Thymus (tissue), 11 donors: ENCODE measurements around the gene NKAIN2. TPM values are rescaled to one million over a fixed set of nuclear protein-coding genes. Genes with fewer than 3 reads are reported as not detected.

Source experiments
- DNase-seq, 9 donors: peaks; one replicate each; pipeline ENCODE4 v3.0.0-alpha.2; 2013; ENCODE audit warnings: low spot score in 9 of 9, low read depth in 6 of 9, missing footprints in 1 of 9
- H3K27ac ChIP-seq, 2 donors: one replicate each; pipeline ENCODE4 v1.5.1; 2013; ENCODE audit warnings: control low read depth in 1 of 2, low read depth in 1 of 2, low read length in 1 of 2, mild to moderate bottlenecking in 1 of 2, moderate library complexity in 1 of 2
- H3K27me3 ChIP-seq, 2 donors: one replicate each; pipeline ENCODE4 v1.5.1; 2013; ENCODE audit warnings: low read length in 1 of 2; ENCODE audit not compliant: control insufficient read depth in 2 of 2, insufficient read depth in 1 of 2
- H3K36me3 ChIP-seq, 2 donors: one replicate each; pipeline ENCODE4 v1.5.1; 2013; ENCODE audit warnings: low read length in 1 of 2, mild to moderate bottlenecking in 1 of 2, moderate library complexity in 1 of 2; ENCODE audit not compliant: control insufficient read depth in 2 of 2, insufficient read depth in 2 of 2
- H3K4me1 ChIP-seq, 2 donors: one replicate each; pipeline ENCODE4 v1.5.1; 2013; ENCODE audit warnings: low read length in 2 of 2; ENCODE audit not compliant: control insufficient read depth in 2 of 2, insufficient read depth in 2 of 2
- H3K4me3 ChIP-seq, 2 donors: one replicate each; pipeline ENCODE4 v1.5.1; 2013; ENCODE audit warnings: low read length in 2 of 2, control low read depth in 1 of 2, mild to moderate bottlenecking in 1 of 2
- H3K9me3 ChIP-seq, 2 donors: one replicate each; pipeline ENCODE4 v1.5.1; 2013; ENCODE audit warnings: low read length in 1 of 2, mild to moderate bottlenecking in 1 of 2; ENCODE audit not compliant: control insufficient read depth in 2 of 2, insufficient read depth in 1 of 2
- WGBS: extraction: QIAGEN DNeasy Blood & Tissue Kit; methylation state at CpG from one replicate; pipeline ENCODE4 v1.1.7; 2013; 5-methylcytosine and 5-hydroxymethylcytosine counted together
- polyA plus RNA-seq: library from polyadenylated mRNA; stranded (reverse); fragments of 200-250 nt; gene quantifications from one replicate; pipeline ENCODE4 v1.2.3, GENCODE V29; 2013
- total RNA-seq: library from RNA; stranded (reverse); fragments of 120-200 nt; gene quantifications from one replicate; pipeline ENCODE4 v1.2.4, GENCODE V29; 2013
- donor health status: healthy.

NKAIN2 gene
- total and polyA plus RNA-seq, 2 donors, result 1.2 to 2.4 TPM

DNA sequence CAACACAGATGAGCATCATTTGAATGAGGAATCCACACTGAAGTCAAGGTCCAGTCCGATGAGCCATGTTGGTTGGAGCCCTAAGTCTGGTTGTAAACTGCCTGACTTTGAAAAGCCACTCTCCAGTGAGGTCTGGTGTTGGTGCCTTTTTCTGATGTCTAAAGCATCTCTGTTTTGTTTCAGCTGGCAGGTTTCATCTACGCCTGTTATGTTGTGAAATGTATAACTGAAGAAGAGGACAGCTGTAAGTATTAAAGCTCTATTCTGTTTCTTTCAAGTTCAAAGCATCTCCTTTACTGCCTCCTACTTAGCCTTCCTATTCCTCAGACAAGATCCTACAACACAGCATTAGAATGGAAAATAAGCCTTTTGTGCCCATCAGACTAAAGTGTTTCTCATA is 987.5 kb downstream of the NKAIN2 start:
- Histone ChIP-seq H3K27me3 (no peaks in the 10 kb centered on the region), H3K27ac (no peak overlapping the region), H3K4me3 (no peak overlapping the region), H3K9me3 (no peaks in the 10 kb centered on the region), H3K4me1 (no peaks in the 10 kb centered on the region), H3K36me3 (no peaks in the 10 kb centered on the region)
- no peak for DNase-seq
- WGBS, result 92% methylated on average over 2 of the region's 2 CpGs

GRCh38 chr6:124792386-124792785 is 988.7 kb downstream of the NKAIN2 start:
- Histone ChIP-seq H3K27ac (no peak overlapping the region), H3K4me1 (no peaks in the 10 kb centered on the region), H3K27me3 (no peaks in the 10 kb centered on the region), H3K4me3 (no peak overlapping the region), H3K36me3 (no peaks in the 10 kb centered on the region), H3K9me3 (no peaks in the 10 kb centered on the region)
- DNase-seq, result no peak
- WGBS, result 94% methylated on average over 2 of the region's 2 CpGs

- H3K27ac ChIP-seq, result no peak overlapping the region
- no peaks in the 10 kb centered on the region for H3K36me3 ChIP-seq
- no peaks in the 10 kb centered on the region for H3K9me3 ChIP-seq
- H3K4me1 ChIP-seq, result no peaks in the 10 kb centered on the region
- H3K4me3 ChIP-seq, result no peak overlapping the region
- no peak for DNase-seq
- H3K27me3 ChIP-seq, result no peaks in the 10 kb centered on the region
Observed at GRCh38 chr6:124793398-124793797, 989.7 kb downstream of the NKAIN2 start.

GRCh38 chr6:124795643-124796463 is 992.2 kb downstream of the NKAIN2 start:
- Histone ChIP-seq H3K27me3 (no peaks in the 10 kb centered on the region), H3K27ac (no peak overlapping the region), H3K36me3 (no peaks in the 10 kb centered on the region), H3K4me3 (no peak overlapping the region), H3K4me1 (no peaks in the 10 kb centered on the region), H3K9me3 (no peaks in the 10 kb centered on the region)
- 98% methylated on average over 4 of the region's 4 CpGs for WGBS
- DNase-seq, result peak in 1 of 9 donors; percentile 2

DNA sequence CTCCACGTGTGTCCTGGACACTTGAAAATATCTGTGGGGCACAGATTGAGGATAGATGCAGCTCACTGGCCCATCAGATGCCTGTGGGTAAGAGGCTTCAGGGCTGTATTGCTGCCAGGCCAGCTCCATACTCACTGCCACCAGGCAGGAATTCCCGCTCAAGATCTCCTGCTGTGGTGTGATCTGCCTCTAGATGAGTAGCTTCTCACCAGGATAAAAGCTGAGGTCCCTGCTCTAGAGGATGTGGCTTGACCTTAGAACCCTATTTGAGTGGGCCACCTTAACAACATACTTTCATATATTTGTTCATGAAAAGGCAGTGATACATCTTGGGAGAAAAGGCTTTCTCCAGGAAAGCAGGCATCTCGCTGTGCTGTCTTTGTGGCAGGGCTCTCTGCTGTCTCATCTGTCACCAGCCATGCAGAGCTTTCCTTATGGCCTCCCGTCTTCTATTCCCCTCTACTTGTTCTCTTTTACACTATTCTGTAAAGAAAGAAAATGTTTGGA is 992.9 kb downstream of the NKAIN2 start:
- H3K36me3 ChIP-seq, result no peaks in the 10 kb centered on the region
- DNase-seq, result no peak
- H3K9me3 ChIP-seq, result no peaks in the 10 kb centered on the region
- H3K27me3 ChIP-seq, result no peaks in the 10 kb centered on the region
- H3K27ac ChIP-seq, result no peak overlapping the region
- H3K4me3 ChIP-seq, result no peak overlapping the region
- 95% methylated on average over 4 of the region's 4 CpGs for whole genome bisulfite sequencing
- H3K4me1 ChIP-seq, result no peaks in the 10 kb centered on the region

GRCh38 chr6:124797224-124797623 is 993.6 kb downstream of the NKAIN2 start:
- H3K9me3 ChIP-seq, result no peaks in the 10 kb centered on the region
- H3K27me3 ChIP-seq, result no peaks in the 10 kb centered on the region
- no peaks in the 10 kb centered on the region for H3K36me3 ChIP-seq
- no peak for DNase-seq
- H3K4me1 ChIP-seq, result no peaks in the 10 kb centered on the region
- H3K4me3 ChIP-seq, result no peak overlapping the region
- no peak overlapping the region for H3K27ac ChIP-seq

- no peaks in the 10 kb centered on the region for H3K4me1 ChIP-seq
- no peaks in the 10 kb centered on the region for H3K9me3 ChIP-seq
- no peaks in the 10 kb centered on the region for H3K27me3 ChIP-seq
- WGBS, result 90% methylated on average over 3 of the region's 3 CpGs
- DNase-seq, result no peak
- no peak overlapping the region for H3K27ac ChIP-seq
- H3K4me3 ChIP-seq, result no peak overlapping the region
- no peaks in the 10 kb centered on the region for H3K36me3 ChIP-seq
Observed at GRCh38 chr6:124798942-124799496, 995.4 kb downstream of the NKAIN2 start.

GRCh38 chr6:124799638-124800037 is 996.0 kb downstream of the NKAIN2 start:
- no peak overlapping the region for H3K27ac ChIP-seq
- H3K4me3 ChIP-seq, result no peak overlapping the region
- H3K9me3 ChIP-seq, result no peaks in the 10 kb centered on the region
- DNase-seq, result no peak
- H3K36me3 ChIP-seq, result no peaks in the 10 kb centered on the region
- H3K4me1 ChIP-seq, result no peaks in the 10 kb centered on the region
- no peaks in the 10 kb centered on the region for H3K27me3 ChIP-seq

DNA sequence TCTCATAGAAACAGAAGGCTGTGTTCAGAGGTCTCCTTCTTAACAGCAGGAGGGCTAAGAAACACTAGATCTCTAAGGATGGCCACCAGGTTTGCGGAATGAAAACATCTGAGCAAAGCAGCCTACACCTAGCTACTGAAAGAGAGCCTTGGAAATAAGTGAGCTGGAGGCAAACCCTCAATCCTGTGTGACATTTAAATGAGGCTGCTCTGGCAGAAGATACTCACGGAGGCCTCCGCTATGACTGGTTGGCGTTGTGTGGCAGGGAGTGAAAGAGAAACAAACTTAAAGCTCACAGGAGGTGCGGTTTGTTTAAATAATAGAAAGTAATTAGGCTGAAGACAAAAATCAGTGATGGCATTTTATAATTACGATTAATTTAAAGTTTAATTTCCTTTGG is 996.6 kb downstream of the NKAIN2 start:
- 94% methylated on average over 6 of the region's 6 CpGs for WGBS
- no peak for DNase-seq
- no peaks in the 10 kb centered on the region for H3K27me3 ChIP-seq
- H3K4me3 ChIP-seq, result no peak overlapping the region
- no peaks in the 10 kb centered on the region for H3K4me1 ChIP-seq
- H3K27ac ChIP-seq, result no peak overlapping the region
- H3K9me3 ChIP-seq, result no peaks in the 10 kb centered on the region
- no peaks in the 10 kb centered on the region for H3K36me3 ChIP-seq
